IPS-20b (cell line): ENCODE results near the gene CADPS.

Experiments
- H3K27ac ChIP-seq: one replicate; pipeline ENCODE4 v1.5.1; 2013; ENCODE audit warnings: low read length
- H3K27me3 ChIP-seq: 2 replicates; pipeline ENCODE4 v1.6.1; 2013; ENCODE audit warnings: mild to moderate bottlenecking, low read length, inconsistent platforms; ENCODE audit not compliant: insufficient read depth
- H3K36me3 ChIP-seq: 2 replicates; pipeline ENCODE4 v1.6.1; 2013; ENCODE audit warnings: low read depth, mild to moderate bottlenecking, inconsistent platforms, low read length, moderate library complexity; ENCODE audit not compliant: insufficient read depth
- H3K4me1 ChIP-seq: 2 replicates; pipeline ENCODE4 v1.6.1; 2013; ENCODE audit warnings: mild to moderate bottlenecking, control low read depth, inconsistent platforms, low read length, moderate library complexity; ENCODE audit not compliant: insufficient read depth
- H3K4me3 ChIP-seq: 2 replicates; pipeline ENCODE4 v1.5.1; 2013; ENCODE audit warnings: mild to moderate bottlenecking, low read length, inconsistent platforms
- H3K9ac ChIP-seq: 2 replicates; pipeline ENCODE4 v1.6.1; 2013; ENCODE audit warnings: low read depth, mild to moderate bottlenecking, inconsistent platforms, low read length, moderate library complexity
- H3K9me3 ChIP-seq: 2 replicates; pipeline ENCODE4 v1.6.1; 2013; ENCODE audit warnings: mild to moderate bottlenecking, low read depth, low read length, inconsistent platforms; ENCODE audit not compliant: insufficient read depth

The CADPS gene

GRCh38 chr3:62761711-62762110, 113.5 kb downstream of the CADPS start:
- Histone ChIP-seq H3K4me3 (no peak overlapping the region), H3K4me1 (no peaks in the 10 kb centered on the region), H3K9ac (no peak overlapping the region), H3K27ac (no peak overlapping the region), H3K27me3 (no peaks in the 10 kb centered on the region), H3K9me3 (no peaks in the 10 kb centered on the region), H3K36me3 (no peaks in the 10 kb centered on the region)

GRCh38 chr3:62761311-62761710, 113.9 kb downstream of the CADPS start:
- Histone ChIP-seq H3K36me3 (no peaks in the 10 kb centered on the region), H3K27ac (no peak overlapping the region), H3K4me1 (no peaks in the 10 kb centered on the region), H3K27me3 (no peaks in the 10 kb centered on the region), H3K4me3 (no peak overlapping the region), H3K9me3 (no peaks in the 10 kb centered on the region), H3K9ac (no peak overlapping the region)

DNA sequence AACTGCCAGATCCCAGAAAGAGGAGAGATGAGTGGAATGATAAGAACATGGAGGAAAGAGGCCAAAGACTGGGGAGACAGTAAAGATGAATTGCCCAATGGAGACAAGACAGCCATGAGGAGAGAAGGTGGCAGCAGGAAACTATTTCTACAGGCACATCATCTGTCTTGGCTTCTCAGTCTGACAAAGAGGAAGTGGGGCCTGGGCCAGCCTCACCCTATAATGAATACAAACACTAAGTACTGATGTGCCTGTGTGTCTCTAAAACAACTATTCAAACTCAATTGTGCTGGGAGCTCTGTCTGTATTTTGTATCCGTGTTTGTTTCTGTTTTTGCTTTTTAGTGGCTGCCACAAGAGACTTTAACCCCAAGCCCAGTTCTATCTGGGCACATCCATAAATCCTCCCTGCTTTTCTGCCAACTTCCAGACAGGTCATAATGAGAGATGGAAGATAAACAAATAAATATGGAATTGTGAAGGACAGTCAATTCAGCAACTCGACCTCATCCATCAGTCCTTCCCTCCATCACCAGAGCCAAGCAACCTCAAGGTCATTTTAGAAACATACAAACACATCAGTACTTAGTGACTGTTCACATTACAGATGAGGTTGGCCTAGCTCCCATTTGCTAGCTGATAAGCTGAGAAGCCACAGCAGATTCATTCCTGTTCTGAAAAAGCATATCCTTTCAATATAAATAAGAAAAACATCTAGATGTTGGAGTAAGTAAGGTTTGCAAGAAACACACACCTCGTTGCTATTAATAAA, 116.7 kb downstream of the CADPS start:
- Histone ChIP-seq H3K27me3 (no peaks in the 10 kb centered on the region), H3K9me3 (no peaks in the 10 kb centered on the region), H3K36me3 (no peaks in the 10 kb centered on the region), H3K4me1 (no peaks in the 10 kb centered on the region), H3K27ac (no peak overlapping the region), H3K4me3 (no peak overlapping the region), H3K9ac (no peak overlapping the region)

GRCh38 chr3:62757045-62757444, 118.2 kb downstream of the CADPS start:
- Histone ChIP-seq H3K36me3 (no peaks in the 10 kb centered on the region), H3K4me3 (no peak overlapping the region), H3K27me3 (no peaks in the 10 kb centered on the region), H3K4me1 (no peaks in the 10 kb centered on the region), H3K9me3 (no peaks in the 10 kb centered on the region), H3K27ac (no peak overlapping the region), H3K9ac (no peak overlapping the region)

GRCh38 chr3:62755285-62755684, 119.9 kb downstream of the CADPS start:
- Histone ChIP-seq H3K4me3 (no peak overlapping the region), H3K4me1 (no peaks in the 10 kb centered on the region), H3K9me3 (no peaks in the 10 kb centered on the region), H3K27me3 (no peaks in the 10 kb centered on the region), H3K27ac (no peak overlapping the region), H3K9ac (no peak overlapping the region), H3K36me3 (no peaks in the 10 kb centered on the region)

GRCh38 chr3:62749657-62750056, 125.6 kb downstream of the CADPS start:
- no peaks in the 10 kb centered on the region for H3K9me3 ChIP-seq

DNA sequence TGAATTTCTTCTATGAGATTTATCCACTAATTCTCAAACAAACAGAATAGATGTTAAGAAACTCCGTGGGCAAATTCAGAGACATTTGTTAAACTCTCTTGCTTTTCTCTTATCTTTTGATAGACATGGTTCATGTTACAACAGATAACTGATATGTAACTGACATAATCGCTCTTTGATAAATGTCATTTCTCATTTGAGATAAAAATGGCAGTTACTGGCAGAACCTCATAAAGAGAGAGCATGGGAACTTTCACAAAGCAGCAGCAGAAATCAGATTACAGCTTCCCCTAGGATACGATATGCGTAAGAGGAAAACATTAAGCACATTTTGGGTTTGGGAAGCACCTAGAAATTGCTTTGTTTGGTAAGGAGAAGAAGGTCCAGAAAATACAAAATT, 126.1 kb downstream of the CADPS start:
- no peak overlapping the region for H3K4me3 ChIP-seq
- no peak overlapping the region for H3K27ac ChIP-seq
- H3K9me3 ChIP-seq, result no peaks in the 10 kb centered on the region
- H3K36me3 ChIP-seq, result no peaks in the 10 kb centered on the region
- no peaks in the 10 kb centered on the region for H3K27me3 ChIP-seq
- H3K9ac ChIP-seq, result no peak overlapping the region
- H3K4me1 ChIP-seq, result no peaks in the 10 kb centered on the region

More at GRCh38 chr3:62749657-62750056, 125.6 kb downstream of the CADPS start:
- Histone ChIP-seq H3K36me3 (no peaks in the 10 kb centered on the region), H3K4me1 (no peaks in the 10 kb centered on the region), H3K27ac (no peak overlapping the region), H3K4me3 (no peak overlapping the region), H3K27me3 (no peaks in the 10 kb centered on the region), H3K9ac (no peak overlapping the region)

DNA sequence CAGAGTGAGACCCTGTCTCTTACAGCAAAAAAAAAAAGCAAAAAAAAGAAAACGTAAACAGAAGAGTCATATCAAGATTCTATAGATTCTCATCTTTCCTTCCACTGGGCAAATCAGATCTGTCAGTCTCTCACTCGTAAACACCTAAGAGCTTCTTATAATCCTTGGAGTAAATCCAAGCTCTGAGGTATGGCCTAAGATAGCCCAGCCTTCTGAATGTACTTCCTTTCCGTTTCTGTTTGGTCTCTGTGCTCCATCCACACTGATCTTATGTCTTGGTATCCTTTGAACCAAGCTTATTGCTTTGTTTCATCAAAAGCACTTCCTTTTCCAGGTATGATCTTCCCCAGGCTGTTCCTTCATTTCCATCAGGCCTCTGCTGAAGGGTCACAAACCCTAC, 137.8 kb downstream of the CADPS start:
- no peaks in the 10 kb centered on the region for H3K4me1 ChIP-seq
- peaks cover 6% of the 10 kb centered on the region; the same call in 1 of the 2 replicates for H3K9me3 ChIP-seq
- no peak overlapping the region for H3K4me3 ChIP-seq
- H3K27me3 ChIP-seq, result no peaks in the 10 kb centered on the region
- no peaks in the 10 kb centered on the region for H3K36me3 ChIP-seq
- no peak overlapping the region for H3K27ac ChIP-seq
- no peak overlapping the region for H3K9ac ChIP-seq

- Histone ChIP-seq H3K9me3 (peaks cover 6% of the 10 kb centered on the region; the same call in 1 of the 2 replicates), H3K4me1 (no peaks in the 10 kb centered on the region), H3K36me3 (no peaks in the 10 kb centered on the region), H3K9ac (no peak overlapping the region), H3K4me3 (no peak overlapping the region), H3K27ac (no peak overlapping the region), H3K27me3 (no peaks in the 10 kb centered on the region)
These were observed 139.7 kb downstream of the CADPS start for GRCh38 chr3:62735510-62735909.

- H3K27ac ChIP-seq, result no peak overlapping the region
- no peak overlapping the region for H3K9ac ChIP-seq
- peaks cover 4% of the 10 kb centered on the region for H3K4me1 ChIP-seq
- H3K4me3 ChIP-seq, result no peak overlapping the region
- H3K36me3 ChIP-seq, result no peaks in the 10 kb centered on the region
- no peaks in the 10 kb centered on the region for H3K9me3 ChIP-seq
- no peaks in the 10 kb centered on the region for H3K27me3 ChIP-seq
These were observed 142.9 kb downstream of the CADPS start for GRCh38 chr3:62732183-62732904.

- Histone ChIP-seq H3K4me3 (no peak overlapping the region), H3K27me3 (no peaks in the 10 kb centered on the region), H3K9ac (no peak overlapping the region), H3K4me1 (peaks cover 19% of the 10 kb centered on the region), H3K36me3 (no peaks in the 10 kb centered on the region), H3K27ac (no peak overlapping the region), H3K9me3 (no peaks in the 10 kb centered on the region)
These were observed 147.2 kb downstream of the CADPS start for GRCh38 chr3:62727981-62728380.

DNA sequence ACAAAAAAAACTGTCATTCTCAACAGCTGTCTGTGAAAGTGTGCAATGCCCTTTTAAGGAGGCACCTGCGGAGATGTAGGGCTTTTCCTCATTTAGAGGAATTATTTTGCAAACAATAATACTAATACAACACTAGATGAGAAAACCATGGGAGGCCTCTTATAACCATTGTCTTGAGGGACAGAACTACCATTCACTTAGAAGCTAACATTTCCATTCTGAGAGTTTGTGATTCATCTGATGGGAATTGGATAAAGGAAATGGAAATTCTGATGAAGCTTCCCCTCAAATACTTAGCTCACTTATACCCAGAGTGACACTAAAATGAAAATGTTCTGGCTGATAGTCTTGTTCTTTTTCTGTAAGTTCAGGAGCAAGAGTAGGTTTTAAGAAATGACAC, 147.7 kb downstream of the CADPS start:
- H3K36me3 ChIP-seq, result no peaks in the 10 kb centered on the region
- H3K27me3 ChIP-seq, result no peaks in the 10 kb centered on the region
- H3K4me3 ChIP-seq, result no peak overlapping the region
- H3K9ac ChIP-seq, result no peak overlapping the region
- H3K4me1 ChIP-seq, result peaks cover 19% of the 10 kb centered on the region
- no peaks in the 10 kb centered on the region for H3K9me3 ChIP-seq
- no peak overlapping the region for H3K27ac ChIP-seq
